DMS53 treated with DMSO at 0.1 percent for 48 hours (cell line): ENCODE results near the gene GRIK2.
"Not testable (repeated sequence)": the region's sequence is repeated elsewhere in the genome, so short reads cannot be mapped to it uniquely, and the experiment has no call there.

Source experiments
- DNase-seq: peaks from one replicate; lab custom pipeline; 2025; ENCODE audit not compliant: unreplicated experiment; lab: John Stamatoyannopoulos, UW

GRIK2 gene

DNA sequence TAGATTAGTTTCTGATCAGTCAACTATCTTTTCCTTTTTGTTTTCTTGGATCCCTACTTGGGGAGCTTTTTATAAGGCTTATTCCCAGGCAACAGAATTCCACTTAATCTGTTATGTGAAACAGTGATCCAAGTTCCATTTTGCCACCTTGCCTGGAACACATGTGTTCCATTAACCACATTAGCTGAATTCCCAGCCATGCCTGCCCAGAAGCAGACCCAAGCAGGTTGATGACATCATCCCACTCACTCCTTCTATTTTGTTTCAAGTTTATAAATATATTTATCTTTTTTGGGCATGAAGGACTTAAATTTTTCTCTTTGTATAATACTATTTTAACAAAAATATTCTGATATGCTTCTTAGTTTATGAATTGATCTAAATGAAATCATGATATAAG is 587.4 kb downstream of the GRIK2 start:
- DNase-seq = no peak

DNA sequence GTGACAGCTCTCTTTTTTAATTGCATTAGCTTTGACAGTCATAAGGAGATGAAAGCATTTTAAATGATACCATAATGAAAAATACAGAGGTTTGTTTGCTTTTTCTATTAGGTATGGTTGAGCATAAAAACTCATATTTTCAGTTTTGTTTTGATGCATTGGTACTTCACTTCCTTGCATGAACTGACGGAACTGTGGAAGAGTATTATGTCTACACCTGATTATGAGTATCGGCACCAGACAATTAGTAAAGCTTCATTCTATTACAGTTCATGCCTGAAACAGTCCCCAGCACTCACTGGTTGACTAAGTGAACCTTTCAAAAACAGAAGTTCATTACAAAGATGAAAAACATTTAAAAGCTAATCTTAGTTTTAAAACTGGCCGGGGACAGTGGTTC is 593.0 kb downstream of the GRIK2 start:
- no peak for DNase-seq

DNA sequence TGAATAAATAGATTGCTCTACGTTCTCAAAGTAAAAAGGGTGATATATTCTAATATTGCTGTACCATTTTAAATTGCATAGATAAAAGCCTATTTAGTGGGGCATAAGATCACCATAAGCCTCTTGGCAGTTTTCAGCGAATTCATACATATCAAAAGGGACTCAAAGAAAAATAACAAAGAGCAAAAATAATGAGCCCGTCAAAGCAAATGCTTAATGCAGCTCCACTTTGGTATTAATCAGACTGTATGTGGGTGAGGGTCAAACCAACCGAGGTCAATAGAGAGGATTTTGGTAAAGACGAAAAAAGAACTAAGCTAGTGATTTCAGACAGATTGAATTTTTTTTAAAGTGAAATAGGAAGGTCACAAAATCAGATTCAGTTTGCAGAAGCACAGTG is 598.8 kb downstream of the GRIK2 start:
- no peak for DNase-seq

- no peak for DNase-seq
Measured at GRCh38 chr6:101994521-101994920, 601.0 kb downstream of the GRIK2 start.

- no peak for DNase-seq
Measured at GRCh38 chr6:102015431-102015830, 621.9 kb downstream of the GRIK2 start.

GRCh38 chr6:102022281-102022680 is 628.8 kb downstream of the GRIK2 start:
- no peak for DNase-seq

GRCh38 chr6:102022803-102023202 is 629.3 kb downstream of the GRIK2 start:
- DNase-seq = no peak

- DNase-seq = peak; percentile 23
Measured at GRCh38 chr6:102023977-102024657, 630.6 kb downstream of the GRIK2 start.

DNA sequence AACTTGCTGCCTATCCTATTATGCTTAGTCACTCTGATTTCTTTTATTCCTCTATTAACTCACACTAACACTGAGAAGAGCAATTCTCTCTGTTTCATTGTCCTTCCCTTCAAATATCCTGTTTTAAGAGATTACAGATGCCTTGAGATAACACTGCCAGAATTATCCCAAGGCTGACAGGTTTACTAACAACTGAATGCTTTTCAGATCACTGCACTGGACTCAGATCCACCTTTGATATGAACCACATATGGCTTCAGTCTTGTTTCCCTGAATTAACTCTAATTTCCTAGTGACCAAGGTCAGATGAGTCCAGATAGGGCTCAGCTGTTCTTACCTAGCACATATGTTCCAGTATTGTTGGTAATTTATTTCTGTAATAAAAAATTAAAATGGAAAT is 633.1 kb downstream of the GRIK2 start:
- no peak for DNase-seq

- no peak for DNase-seq
Measured at GRCh38 chr6:102028176-102028575, 634.7 kb downstream of the GRIK2 start.

GRCh38 chr6:102038964-102039363 is 645.5 kb downstream of the GRIK2 start:
- no peak for DNase-seq

DNA sequence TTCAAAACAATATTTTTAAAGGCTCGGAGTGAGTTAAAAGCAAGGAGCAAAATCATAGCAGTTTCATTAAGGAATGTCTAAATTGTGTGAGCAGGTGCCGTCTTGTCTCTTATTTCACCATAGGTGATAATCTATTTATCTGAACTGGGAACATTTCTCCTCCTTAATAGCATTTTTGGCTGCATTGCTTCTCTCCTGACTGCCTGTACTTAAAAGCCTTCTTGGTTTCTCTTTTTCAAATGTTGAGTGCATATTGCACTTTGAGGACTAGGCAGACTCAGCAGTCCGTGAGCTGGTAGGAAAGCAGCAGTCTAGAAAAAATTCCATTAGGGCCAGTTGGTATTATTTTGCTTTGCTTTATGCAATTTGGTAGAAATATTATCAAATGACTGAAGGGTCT is 645.9 kb downstream of the GRIK2 start:
- DNase-seq = no peak

DNA sequence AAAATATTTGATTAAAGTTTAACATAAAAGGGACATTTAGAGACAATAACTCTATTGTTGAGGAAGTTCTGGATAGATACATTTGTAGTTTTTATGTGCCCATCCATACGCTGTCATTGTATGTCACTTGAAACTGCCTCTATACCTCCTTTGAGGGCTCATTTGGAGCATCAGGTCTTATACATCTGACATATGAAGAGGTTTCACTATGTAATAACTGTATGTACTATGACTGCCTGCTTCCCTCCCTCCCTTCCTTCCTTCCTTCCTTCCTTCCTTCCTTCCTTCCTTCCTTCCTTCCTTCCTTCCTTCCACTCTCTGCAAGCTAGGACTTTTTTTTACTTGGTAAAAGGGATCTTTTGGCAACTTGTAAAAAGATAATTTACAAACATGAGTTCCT is 657.5 kb downstream of the GRIK2 start:
- no peak for DNase-seq

GRCh38 chr6:102051720-102052119 is 658.2 kb downstream of the GRIK2 start:
- no peak for DNase-seq

DNA sequence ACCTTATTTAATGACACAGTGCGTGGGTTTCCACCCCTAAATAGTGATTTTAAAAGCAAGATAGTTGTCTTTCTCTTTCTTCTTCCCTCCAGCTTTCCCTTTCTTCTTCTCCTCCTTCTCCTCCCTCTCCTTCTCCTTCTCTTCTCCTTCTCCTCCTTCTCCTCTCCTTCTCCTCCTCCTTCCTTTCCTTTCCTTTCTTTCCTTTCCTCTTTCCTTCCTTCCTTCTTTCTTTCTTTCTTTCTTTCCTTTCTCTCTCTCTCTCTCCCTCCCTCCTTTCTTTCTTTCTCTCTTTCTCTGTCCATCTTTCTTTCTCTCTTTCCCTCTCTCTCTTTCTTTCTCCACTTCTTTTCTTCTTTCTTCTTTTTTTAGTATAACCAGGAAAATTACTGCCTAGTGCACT is 670.6 kb downstream of the GRIK2 start:
- DNase-seq = no peak

DNA sequence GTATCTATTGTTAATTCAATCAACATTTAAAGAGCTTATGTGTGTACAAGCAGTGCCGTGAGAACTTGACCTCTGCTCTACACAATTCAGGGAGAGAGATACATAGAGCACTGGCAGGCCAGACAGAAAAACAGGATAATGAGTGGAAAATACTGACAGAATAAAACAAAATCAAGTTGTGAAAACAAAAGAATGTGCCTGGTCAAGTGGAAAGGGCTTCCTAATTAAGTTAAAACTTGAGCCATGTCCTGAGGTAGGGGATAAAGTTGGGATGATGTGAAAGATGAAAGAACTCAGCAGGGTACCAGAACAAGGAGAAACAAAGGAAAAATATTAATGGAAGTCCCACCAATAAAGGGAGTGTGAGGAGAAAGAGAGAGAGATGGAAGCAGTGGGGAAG is 672.8 kb downstream of the GRIK2 start:
- no peak for DNase-seq

DNA sequence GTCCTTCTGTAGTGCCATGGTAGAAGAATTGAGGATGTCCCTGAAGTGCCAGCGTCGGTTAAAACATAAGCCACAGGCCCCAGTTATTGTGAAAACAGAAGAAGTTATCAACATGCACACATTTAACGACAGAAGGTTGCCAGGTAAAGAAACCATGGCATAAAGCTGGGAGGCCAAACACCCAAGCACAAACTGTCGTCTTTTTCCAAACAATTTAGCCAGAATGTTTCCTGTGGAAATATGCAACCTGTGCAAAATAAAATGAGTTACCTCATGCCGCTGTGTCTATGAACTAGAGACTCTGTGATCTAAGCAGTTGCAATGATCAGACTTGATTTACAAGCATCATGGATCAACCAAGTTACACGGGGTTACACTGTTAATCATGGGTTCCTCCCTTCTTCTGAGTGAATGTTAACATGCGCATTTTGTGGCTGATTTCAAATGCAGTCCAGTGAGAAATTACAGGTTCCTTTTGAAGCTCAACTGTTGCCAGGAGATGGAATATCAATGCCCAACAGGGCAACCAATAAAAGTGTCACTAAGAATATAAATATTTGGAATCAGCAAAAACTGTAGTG is 674.9 kb downstream of the GRIK2 start:
- no peak for DNase-seq

DNA sequence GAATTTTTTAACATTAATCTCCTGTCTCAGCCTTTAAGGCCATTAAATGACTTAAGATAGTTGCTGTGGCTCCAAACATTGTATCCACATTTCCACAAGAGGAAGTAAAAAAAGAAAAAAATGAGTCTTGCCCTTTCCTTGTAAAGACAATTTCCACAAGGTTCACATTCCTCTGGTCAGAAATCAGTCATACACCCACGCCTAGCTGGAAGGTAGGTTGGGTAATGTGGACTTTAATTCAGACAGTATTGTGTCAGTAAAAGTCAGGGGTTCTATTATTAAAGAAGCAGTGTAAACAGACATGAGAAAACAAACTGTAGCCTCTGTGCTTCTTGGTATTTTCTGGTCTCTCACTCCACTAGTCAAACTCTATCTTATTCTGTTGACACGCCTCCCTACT is 682.0 kb downstream of the GRIK2 start:
- no peak for DNase-seq

- no peak for DNase-seq
Measured at GRCh38 chr6:102085257-102085656, 691.7 kb downstream of the GRIK2 start.

DNA sequence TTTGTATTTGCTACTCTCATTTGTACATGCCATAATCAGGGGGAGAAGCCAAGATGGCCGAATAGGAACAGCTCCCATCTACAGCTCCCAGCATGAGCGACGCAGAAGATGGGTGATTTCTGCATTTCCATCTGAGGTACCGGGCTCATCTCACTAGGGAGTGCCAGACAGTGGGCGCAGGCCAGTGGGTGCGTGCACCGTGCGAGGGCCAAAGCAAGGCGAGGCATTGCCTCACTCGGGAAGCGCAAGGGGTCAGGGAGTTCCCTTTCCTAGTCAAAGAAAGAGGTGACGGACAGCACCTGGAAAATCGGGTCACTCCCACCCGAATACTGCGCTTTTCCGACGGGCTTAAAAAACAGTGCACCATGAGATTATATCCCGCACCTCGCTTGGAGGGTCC is 694.7 kb downstream of the GRIK2 start:
- DNase-seq = not testable (repeated sequence)

GRCh38 chr6:102114402-102114801 is 720.9 kb downstream of the GRIK2 start:
- peak; percentile 13 for DNase-seq

DNA sequence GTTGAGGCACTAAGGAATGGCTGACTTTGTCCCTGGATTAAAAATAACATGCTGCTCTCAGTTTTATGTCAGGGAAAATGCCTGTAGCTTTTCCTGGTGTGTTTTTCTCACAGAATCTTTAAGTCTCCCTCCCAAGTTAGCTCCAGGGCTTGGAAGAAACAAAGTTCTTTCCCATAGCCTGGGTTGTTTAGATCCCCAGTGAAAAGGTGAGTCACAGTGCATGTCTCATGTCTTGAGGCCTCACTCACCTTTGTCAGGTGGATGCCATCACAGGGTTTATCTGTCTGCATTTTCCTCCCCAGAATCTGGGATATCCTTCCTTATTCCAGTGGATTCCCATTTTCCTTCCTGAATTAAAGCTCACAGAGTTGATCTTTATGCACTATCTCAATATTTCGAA is 722.4 kb downstream of the GRIK2 start:
- DNase-seq = no peak

DNA sequence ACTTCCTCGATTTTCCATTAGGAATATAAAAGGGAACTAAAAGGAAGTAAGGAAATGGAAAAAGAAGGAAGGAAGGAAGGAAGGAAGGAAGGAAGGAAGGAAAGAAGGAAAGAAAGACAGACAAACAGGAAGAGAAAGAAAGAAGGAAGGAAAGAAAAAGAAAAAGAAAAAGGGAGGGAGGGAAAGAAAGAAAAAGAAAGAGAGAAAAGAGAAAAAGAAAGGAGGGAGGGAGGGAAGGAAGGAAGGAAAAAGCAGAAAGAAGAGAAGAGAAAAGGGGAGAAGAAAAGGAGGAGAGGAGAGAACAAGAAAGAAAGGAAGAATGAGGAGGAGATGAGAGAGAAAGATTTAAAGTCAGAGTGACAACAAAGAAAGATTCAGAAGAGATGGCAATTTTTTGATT is 724.5 kb downstream of the GRIK2 start:
- DNase-seq = no peak
